ENCODE measurements around the gene STX18. TPM values are rescaled to one million over a fixed set of nuclear protein-coding genes. Genes with fewer than 3 reads are reported as not detected.

STX18 gene
- total RNA-seq, 1 experiment from 2014 or later = 23.4 TPM

DNA sequence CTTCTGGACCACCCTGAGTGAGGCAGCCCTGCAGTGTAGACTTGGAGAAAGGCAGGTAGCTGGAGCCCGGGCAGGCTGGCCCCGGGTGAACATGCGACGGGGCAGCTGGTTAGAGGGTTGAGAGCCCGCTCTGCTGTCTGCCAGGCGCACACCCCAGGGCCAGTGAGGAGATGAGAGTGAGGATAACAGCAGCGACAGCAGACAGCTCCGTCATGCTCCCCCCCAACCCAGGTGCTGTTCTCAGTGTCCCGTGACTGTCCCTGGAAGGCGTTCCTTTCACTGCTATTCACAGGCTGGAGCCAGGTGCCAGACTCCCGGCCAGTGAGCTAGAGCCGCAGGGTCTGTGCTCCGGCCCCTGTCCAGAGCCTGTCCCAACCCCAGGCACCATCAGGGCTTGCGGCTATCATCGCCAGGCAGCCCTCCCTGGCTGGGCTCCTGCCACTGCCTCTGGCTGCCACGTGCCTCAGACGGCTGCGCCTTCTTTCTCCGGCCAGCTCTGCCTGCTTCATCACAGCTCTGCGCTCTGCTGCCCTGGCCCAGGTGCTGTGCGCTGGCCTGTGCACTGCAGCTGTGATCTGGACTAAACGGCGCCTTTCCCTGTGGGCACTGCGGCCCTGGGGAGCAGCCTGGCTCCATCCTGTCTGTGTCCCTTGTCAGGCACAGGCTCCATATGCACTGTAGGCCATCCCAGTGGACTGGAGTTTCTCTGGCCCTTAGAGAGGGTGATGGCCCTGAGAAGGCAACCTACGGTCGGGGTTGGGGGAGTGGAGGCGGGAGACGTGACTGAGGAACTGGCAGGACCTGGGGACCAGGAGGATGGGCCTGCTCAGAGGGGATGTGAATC is 135.2 kb downstream of the STX18 start:
- DNase-seq (ENCODE audit: low read depth) = no peak

DNA sequence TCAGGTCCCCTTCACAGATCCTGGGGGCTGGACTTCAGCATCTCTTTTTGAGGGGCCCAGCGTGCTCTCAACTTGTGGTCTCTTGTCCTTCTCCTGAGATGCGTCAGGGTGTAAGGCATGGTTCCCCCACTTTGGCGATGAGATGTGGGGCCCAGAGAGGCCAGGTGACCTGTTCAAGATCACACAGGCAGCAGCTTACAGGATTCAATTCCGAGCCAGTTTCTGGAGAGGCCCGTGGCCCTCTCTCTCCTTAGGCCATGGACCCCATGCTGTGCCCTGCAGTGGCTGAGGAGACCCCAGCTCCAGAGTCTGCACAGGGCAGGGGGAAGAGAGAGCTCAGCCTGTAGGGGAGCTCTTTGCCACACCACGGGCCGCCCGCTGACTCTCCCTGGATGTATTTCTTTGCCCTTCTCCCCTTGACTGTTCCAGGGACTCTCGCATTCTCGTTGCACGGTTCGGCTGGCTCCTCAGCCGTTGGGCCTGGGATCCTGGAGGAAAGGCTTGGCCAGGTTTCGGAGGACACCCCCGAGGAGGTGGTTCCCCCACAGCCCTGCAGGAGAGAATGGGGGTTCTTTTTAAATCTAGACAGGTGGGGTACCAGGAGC is 136.4 kb downstream of the STX18 start:
- no peak for DNase-seq (ENCODE audit: low read depth)

DNA sequence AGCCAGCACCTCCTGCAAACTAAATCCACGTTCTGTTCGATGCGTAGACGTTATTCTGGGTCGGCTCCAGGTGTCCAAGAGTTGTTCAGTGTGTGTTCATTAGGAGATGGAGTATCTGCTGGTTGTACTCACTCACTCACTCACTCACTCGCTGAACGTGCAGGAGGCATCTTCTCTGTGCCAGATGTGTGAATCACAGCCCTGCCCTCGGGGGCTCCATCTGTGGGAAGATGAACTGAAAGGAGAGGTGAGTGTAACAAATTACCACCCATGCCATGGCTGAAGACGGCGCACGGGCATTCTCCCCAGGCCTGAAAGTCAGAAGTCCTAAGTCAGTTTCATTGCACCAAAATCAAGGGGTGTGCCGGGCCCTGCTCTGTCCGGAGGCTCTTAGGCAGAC is 138.9 kb downstream of the STX18 start:
- peak; percentile 23 for DNase-seq (ENCODE audit: low read depth)

DNA sequence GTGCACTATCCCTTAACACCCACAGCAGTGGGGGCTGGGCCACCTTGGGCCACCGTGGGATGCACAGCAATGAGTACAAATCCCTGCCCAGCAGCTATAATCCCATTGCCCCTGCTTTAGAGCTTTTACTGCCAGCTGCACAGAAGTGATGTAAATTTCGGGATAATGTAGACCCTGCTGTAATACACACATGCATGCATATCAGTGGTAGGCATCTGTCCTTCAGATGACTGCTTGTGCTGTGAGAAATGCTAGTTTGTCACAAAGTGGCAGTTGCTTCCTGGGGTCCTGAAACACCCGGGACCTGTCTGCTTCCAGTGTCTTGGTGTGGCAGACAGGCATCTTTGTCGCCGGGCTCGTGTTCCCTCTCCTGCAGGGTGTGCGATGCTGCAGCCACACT is 140.8 kb downstream of the STX18 start:
- no peak for DNase-seq (ENCODE audit: low read depth)

DNA sequence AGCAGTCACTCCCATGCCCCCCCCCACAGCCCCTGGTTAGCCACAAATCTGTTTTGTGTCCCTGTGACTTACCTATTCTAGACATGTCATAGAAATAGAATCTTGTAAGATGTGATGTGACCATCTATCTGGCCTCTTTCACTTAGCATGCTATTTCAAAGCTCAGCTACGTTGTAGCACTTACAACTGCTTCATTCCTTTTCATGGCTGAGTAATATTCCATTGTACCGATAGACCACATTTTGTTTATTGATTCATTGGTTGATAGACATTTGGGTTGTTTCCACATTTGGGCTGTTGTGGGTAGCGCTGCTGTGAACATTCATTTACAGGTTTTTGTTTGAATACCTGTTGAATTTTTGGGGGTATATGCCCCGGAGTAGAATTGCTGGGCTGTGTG is 143.4 kb downstream of the STX18 start:
- DNase-seq (ENCODE audit: low read depth) = no peak

DNA sequence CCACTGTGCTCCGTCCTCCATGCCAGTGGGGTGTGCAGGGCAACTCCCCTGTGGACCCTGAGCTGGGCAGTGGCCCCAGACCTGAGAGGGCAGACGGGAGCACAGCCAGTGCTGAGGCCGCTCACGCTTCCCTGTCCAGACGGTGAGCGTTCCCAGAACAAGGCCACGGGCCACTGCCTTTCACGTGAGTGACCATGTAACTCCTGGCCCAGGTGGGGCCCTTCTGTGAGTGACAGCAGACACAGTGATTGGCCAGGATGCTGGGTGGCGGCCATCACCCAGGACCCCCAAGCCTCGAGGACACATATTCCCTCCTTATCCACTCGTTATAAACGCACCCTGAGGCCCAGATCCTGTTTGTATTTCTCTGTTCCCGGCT is 144.4 kb downstream of the STX18 start:
- no peak for DNase-seq (ENCODE audit: low read depth)

DNA sequence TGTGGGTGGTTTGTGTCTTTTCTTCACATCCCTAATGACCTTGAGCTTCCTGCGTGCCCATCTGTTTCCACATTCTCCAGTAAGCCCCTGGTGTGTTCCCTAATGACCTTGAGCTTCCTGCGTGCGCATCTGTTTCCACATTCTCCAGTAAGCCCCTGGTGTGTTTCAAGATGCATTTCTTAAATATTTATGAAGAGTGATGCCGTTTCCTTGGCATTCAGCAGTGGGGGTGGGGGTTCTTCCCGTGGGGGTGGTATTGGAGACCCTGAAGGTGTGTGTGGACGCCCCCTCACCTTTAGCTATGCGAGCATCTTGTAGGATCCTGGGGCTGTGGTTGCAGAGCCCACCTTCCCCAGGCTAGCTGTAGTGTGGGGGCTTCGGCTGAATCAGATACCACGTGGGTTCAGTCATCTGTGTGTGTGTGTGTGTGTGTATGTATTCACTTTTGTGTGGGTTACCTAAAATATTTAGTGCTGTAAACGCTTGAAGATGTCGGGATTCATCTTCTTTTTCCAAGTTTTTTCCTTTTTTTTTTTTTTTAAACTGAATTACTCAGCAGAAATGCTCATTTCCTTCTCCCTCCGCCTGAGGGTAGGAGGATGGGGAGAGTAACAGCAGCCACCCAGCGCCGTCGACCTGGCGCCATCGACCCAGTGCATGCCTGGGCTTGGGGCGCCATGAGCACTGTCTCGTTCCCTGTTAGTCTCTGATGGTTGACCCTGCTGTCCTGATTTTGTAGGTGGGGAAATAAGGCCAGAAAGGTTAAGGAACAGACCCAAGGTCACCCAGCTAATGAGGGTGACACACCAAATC is 145.0 kb downstream of the STX18 start:
- no peak for DNase-seq (ENCODE audit: low read depth)

DNA sequence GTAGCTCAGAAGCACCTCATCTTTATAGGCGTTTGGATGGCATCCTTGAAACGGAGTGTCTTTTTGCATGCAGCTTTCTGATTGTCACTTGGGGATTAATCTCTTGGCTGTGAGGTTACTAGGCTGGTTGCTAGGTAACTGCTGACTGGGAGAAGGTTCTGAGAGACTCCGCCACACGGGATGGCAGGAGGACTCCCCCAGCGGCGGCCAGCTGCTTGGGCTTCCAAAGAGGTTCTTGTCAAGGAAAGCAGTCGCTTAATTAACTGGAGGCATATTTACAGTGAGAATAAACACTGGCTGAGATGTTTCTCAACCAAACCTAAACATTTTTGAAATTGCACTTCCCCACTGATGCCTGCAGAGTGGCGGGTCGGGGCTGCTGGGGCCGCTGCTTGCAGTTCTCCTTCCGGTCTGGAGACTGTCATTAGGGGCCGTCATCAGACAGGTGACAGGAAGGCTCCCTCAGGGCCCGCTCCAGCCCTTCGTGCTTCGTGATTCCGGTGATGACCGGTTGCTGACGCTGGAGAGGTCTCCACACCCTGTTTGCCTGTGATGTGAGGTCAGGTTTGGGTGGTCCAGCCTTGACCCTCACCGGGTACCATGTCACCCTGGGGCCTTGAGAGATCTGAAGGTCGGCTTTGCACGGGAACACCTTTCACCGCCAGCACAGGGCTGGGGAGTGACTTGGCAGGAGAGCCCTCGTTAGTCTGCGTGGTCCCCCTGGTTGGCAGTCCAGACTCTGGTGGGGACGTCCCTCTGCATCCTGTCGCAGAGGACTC is 145.8 kb downstream of the STX18 start:
- no peak for DNase-seq (ENCODE audit: low read depth)

DNA sequence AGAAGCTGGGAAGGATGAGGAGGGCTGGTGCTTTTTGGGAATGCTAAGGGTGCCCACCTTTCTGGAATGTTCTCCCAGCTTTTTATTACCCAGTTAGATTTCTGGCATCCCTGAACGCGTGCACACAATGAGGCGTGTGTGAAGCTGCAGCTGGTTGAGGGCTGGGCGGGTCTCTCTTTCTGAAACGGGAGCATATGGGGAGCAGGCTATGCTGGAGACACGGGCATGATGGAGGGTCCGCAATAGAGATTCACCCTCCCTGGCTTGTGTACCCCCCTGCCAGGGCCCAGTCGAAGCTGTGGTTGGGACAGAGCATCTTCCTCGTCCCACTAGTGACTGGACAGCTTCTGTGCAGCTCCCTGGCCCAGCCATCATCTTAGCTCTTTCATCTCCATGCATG is 146.5 kb downstream of the STX18 start:
- no peak for DNase-seq (ENCODE audit: low read depth)

DNA sequence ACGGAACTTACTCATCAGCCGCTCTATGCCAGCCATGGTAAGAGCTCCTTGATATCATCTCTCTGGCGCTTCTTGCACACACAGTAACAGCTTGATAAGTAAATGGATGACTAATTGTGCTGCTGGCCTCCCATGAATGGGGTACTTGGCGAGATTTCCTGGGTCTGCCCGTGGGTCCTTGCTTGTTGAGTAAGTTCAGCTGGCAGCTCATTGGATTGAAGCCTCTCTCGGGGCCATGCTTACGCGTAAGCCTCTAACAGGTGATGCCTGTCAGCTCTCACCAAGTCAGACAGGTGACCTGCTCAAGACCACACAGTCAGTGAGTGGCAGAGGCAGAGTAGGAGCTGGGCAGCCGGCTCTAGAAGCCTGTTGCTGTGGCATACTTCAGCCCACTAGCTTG is 147.2 kb downstream of the STX18 start:
- peak; percentile 71 for DNase-seq (ENCODE audit: low read depth)

DNA sequence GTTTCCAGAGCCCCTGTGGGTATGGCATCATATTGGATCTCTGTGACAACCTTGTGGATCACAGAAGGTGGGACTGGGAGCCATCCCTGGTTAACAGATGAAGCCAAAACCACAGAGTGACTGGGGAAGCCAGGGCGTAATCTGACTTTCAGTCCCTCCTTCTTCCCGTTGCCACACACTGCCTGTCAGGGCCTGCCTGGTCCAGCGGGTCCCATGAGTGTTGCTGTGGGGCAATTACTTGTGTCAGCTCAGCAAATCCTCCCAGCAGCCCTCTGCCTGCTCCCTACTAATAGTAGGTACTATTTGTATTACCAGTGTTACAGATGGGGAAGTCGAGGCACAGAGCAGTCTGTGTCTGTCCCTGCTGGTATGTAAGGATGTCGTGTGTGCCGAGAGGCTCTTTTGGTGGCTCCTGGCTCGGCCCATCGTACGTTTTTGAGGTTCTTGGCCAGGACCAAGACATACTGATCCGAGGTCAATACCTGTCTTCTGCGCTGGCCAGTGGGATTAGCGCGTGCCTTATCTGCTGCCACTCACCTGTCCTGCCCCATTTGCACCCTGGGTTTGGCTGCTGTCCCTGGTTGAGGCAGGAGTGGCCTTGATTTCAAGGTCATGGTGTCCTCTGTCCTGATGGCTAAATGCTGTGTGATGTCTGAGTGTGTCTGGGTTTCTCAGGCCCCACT is 149.2 kb downstream of the STX18 start:
- no peak for DNase-seq (ENCODE audit: low read depth)

DNA sequence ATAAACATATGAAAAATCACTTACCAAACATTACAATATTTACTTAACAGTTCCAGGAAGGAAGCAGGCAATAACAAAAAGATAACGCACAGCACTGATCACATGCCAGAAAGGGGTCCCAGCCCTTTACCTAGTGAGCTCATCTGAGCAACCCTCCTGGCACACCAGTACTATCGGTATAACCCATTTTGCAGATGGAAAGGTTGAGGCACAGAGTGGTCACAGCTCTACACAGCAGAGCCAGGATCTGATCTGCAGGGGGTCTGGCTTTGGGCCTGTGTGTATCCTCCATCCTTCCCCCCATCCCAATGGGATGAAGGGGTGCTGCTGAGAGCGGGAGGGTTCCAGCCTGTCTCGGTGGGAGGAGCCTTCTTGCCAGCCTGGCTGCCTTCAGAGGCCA is 150.0 kb downstream of the STX18 start:
- DNase-seq (ENCODE audit: low read depth) = no peak

DNA sequence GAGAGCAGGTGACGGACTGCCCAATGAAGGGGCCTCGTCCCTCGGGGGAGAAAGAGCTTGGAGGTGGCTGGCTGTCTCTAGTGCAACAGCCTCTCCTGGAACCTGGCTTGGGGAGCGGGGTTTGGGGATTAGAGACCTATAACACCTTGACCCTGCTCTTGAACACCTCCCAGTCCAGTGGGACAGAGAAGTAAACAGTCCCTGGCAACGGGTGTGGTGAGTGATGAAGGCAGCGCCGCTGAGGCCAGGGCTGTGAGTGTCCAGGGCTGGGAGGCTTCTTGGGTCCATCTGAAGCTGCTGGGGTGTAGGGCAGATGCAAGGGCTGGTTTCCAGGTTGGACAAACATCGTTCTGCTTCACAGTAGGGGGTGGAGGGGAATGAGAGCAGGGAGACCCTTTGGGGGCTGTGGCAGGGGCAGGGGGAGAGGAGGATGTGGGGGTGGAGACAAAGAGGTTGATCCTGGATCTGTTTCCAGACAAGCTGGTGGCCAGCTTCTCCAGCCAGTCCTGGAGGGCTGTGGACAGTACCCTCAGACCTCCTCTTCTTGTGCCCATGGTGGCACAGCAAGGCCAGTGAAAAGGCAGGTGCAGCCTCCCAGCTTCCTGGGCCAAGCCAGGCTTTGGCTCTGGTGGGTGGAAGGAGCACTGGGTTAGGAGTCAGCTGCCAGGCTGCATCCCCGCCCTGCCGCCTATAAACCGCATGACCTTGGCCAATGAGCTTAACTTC is 151.2 kb downstream of the STX18 start:
- no peak for DNase-seq (ENCODE audit: low read depth)

DNA sequence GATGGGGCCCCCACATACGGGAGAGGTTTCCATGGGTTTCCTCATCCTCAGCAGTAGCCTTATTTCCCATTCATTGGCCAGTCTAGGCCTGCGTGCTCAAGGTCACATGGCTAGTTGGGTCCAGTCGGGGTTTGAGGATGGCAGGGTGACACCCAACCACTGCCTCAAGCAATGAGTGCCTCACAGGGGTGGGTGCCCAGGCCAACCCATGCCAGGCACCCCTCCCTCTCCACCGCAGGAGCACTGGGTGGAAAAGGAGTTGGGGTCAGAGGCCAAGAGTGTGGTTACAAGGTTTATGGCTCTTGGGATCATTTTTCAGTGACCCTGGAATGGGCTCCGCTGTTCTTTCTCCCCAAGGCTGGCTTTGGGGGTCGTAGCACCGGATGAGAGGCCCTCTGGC is 151.8 kb downstream of the STX18 start:
- DNase-seq (ENCODE audit: low read depth) = no peak

DNA sequence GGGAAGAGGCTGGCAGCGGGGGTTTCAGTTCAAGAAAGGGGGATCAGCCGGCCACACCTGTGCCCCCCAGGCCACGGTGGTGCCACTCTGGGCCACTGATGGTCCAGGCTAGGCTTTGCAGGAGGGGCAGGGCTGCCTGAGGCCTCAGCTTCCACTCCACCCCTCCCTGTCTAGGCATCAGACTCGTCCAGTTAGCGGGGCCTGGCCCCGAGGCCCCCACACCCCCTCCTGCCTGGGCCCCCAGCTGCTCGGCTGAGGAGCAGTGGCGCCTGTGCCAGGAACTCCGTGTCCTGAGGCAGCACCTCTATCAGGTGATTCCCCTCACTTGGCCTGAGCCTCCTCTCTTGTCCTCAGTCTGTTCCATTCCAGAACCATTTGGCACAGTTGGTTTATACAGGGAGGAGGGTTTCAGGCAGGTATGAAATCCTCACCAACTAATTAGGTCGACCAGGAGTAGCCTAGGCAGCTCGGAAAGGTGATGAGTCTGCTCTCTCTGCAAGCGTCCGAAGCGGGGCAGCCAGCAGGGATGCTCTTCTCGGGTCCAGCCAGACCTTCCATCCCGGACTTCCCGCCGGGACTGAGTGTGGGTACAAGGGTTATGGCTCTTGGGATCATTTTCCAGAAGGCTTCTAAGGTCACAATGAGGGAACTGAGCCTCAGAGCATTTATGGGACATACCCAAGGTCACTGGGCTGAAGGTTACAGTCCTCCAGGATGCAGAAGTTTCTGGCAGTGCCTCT is 152.8 kb downstream of the STX18 start:
- no peak for DNase-seq (ENCODE audit: low read depth)

DNA sequence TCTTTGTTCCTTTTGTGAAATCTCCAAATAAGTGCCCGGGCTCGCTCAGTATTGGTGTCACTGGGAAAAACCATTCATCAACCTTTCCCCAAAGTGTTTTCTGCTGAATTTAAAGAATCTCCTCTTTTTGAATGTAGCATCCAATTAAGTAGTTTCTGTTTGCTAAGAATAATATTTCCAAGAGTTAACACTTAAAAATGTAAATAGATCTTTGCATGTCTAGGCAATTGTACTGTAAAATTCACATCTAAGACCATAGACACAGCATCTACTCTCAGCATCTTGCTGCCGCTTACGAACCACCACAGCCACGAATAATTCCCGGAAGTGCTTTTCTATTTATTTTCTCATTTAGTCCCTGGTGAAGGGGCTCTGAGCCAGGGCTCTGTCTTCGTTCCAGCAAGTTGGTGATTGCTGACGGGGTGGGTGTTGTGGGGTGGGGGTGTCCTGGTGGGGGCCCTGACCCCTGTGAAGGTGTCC is 153.5 kb downstream of the STX18 start:
- DNase-seq (ENCODE audit: low read depth) = no peak

DNA sequence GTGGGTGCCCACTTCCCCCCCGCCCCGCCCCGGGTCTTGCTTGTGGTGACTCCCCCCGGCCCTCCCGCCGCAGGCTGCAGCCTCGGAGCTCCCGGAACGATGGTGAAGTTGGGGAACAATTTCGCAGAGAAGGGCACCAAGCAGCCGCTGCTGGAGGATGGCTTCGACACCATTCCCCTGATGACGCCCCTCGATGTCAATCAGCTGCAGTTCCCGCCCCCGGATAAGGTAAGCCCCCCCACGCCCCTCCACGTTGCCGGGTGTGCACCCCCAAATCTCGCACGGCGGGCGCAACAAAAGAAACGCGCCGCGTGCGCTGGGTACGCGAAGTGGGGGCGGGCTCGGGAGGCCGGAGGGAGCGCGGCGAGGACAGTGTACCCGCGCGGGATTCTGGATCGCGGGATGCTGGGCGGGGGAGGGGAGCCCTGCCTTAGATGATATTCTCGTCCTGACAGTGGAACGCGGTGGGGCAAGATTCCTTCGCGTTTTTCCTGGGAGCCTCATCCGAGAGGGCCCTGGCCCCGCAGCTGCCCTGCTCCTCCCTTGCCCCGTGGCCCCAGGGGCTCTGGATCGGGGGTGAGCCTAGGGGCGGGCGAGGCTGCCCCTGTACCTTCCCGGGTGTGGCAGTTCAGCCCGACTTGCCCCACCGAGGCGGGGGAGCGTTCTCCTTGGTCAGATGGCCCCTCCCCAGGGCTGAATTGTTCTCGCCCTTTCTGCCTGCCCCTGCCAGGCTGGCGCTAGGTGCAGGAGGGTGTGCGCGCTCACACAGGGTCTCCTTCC is 154.1 kb downstream of the STX18 start:
- no peak for DNase-seq (ENCODE audit: low read depth)

DNA sequence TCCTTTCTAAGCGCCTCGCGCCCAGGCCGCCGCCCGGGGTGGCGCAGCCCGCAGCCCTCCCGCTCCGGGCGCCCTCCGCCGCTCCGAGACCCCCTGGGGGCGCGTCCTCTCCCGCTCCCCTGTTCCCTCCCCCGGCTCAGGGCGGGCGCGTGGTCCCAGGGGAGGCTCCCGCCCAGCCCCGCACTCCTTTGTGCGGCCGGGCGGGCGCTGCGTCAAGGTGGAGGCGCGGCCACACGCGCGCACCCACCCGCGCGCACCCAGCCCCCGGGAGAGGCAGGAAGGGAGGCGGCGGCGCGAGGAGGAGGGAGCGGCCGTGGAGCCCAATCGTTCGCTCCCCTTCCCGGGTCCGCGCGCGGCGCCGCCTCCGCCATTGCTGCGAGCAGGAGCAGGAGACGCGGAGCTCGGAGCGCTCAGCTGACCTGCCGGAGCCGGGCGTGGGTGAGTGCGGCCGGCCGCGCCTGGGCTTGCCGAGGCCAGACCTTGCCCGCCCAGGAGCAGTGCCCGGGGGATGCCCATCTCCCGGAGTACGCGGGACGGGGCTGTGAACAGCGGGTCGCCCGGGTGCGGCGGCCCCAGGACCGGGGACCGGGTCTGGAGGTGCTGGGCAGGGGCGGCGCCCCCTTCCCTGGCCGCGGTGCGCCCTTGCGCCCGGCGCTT is 155.0 kb downstream of the STX18 start, which contains the start of gene NSG1:
Gene NSG1 (plus strand): TSS at position 367 of the 657 bp plus-strand sequence. CDS start 528 bp downstream, outside the sequence.
- DNase-seq (ENCODE audit: low read depth) = no peak

All from HT1080 (cell line).